GM12873 (cell line): ENCODE results near the gene PRSS16.

ENCODE experiments used
- CTCF ChIP-seq: IDR thresholded peaks from 2 replicates; pipeline ENCODE4 v1.5.1; 2012; ENCODE audit warnings: low read depth, mild to moderate bottlenecking, moderate library complexity, low read length, control low read depth; ENCODE audit not compliant: insufficient read depth; ENCODE audit errors: missing control alignments

The PRSS16 gene

GRCh38 chr6:27290065-27290849 lies 42.8 kb downstream of the PRSS16 start:
- no peak for TF ChIP-seq CTCF

- no peak for TF ChIP-seq CTCF
These were observed 43.3 kb downstream of the PRSS16 start for GRCh38 chr6:27290850-27291208.

GRCh38 chr6:27293436-27294098 lies 46.1 kb downstream of the PRSS16 start:
- TF ChIP-seq CTCF: no peak

- TF ChIP-seq CTCF: no peak
These were observed 46.9 kb downstream of the PRSS16 start for GRCh38 chr6:27294409-27294808.

GRCh38 chr6:27295301-27296079 lies 48.0 kb downstream of the PRSS16 start:
- no peak for TF ChIP-seq CTCF

- TF ChIP-seq CTCF: no peak
These were observed 48.7 kb downstream of the PRSS16 start for GRCh38 chr6:27296106-27296783.
